GM18907 (cell line): Measurements from ENCODE around the gene C7orf33.

Source experiments
- ATAC-seq: cut with Tn5 transposase; IDR thresholded peaks from one replicate; pipeline ENCODE4 v1.9.1; 2021; ENCODE audit warnings: mild to moderate bottlenecking, moderate library complexity; ENCODE audit not compliant: unreplicated experiment

The C7orf33 gene

DNA sequence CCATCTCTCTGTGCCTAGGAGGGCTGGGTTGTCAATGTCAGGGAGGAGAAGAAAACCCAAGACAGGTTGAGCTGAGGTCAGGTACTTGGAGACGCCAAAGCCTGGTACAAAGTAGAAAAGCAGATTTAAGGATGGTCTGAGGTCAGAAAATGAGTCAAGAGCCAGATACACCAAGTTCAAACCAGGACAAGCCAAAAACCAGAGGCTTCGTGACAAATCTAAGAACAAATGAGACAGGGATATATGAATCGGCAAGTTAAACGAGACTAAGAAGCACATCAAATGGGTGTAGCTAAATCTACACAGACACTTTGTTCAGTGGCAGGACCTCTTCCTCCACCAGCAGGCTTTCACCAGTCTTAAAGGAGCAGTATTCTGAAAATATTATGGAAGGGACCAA is 34.2 kb downstream of the C7orf33 start:
- no peak for ATAC-seq

DNA sequence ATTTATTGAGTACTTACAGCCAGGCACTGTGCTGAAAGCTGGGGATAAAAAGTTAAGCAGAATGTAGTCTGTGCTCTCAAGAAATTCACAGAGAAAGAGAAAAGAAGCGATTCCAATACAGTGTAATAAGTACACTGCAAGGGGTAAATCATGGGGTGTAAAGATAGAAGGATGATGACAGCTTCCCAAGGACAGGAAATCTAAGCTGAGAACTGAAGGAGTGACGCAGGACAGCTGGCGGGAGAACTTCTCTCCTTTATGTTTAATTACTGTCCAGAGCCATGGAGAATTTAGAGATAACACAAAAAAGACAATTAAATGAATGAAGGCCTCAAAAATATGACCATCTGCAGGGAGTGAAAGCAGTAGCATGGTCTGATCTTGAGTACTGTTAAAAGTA is 34.8 kb downstream of the C7orf33 start:
- no peak for ATAC-seq

DNA sequence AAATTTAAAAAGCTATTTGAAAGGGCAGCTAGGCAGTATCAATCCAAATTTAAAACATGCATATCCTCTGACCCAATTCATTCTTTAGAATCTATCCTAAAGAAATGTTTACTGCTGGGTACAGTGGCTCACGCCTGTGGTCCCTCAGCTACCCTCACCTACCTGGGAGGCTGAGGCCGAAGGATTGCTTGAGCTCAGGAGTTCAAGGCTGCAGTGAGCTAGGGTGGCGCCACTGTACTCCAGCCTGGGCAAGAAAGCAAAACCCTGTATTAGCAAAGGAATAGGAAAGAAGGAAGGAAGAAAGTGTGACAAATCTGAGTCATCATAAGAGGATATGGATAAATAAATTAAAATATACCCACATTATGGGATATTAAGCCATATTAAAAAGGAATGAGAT is 36.3 kb downstream of the C7orf33 start:
- ATAC-seq = no peak

- no peak for ATAC-seq
Measured at GRCh38 chr7:148628011-148628410, 37.4 kb downstream of the C7orf33 start.

GRCh38 chr7:148630078-148630477 is 39.5 kb downstream of the C7orf33 start:
- no peak for ATAC-seq

GRCh38 chr7:148633761-148634160 is 43.2 kb downstream of the C7orf33 start:
- ATAC-seq = no peak

DNA sequence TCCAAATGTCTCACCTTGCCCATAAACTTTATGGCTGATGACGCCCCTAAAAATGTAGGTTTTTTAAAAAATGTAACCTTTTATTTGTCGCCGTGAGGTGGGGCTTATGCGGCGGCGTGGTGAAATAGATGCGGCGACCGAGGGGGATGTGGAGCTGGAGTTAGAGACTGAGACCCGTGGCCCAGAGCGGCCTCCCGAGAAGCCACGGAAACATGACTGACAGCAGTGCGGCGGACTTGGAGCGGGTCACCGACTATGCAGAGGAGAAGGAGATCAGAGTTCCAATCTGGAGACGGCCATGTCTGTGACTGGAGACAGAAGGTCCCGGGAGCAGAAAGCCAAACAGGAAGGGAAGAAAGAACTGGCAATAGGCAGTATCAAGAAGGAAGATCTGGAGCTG is 46.5 kb downstream of the C7orf33 start:
- ATAC-seq = no peak

GRCh38 chr7:148645898-148646297 is 55.3 kb downstream of the C7orf33 start:
- no peak for ATAC-seq

GRCh38 chr7:148650232-148650858 is 59.8 kb downstream of the C7orf33 start:
- no peak for ATAC-seq

DNA sequence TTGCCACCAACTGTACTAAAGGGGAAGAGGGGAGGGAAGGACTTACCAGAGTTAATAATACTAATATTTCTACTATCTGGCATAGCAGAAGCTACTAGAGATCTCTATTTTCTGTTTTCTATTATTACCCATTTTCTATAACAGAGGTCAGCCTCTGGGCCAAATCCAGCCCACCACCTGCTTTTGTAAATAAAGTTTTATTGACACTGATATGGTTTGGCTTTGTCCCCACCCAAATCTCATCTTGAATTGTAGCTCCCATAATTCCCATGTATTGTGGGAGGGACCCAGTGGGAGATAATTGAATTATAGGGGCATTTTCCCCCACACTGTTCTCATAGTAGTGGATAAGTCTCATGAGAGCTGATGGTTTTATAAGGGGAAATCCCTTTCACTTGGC is 62.2 kb downstream of the C7orf33 start:
- no peak for ATAC-seq

DNA sequence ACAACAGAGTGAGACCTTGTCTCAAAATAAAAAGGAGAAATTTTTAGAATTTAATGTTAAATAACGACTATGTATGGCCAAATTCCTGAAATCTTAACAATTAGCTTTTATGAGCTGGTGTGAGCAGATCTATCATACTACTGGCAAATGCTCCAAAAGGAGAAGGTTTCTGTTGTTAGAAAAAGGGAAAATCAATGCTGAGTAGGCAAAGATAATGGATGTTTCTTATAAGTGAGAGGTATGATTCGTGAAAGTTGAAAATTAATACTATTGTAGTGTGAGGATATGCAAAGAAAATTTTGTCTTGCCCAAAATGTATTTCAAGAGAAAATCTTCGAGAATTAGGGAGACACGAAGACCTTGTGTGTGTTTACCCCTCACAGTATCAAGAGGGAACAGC is 67.4 kb downstream of the C7orf33 start:
- ATAC-seq = no peak

GRCh38 chr7:148661471-148661870 is 70.9 kb downstream of the C7orf33 start:
- no peak for ATAC-seq

DNA sequence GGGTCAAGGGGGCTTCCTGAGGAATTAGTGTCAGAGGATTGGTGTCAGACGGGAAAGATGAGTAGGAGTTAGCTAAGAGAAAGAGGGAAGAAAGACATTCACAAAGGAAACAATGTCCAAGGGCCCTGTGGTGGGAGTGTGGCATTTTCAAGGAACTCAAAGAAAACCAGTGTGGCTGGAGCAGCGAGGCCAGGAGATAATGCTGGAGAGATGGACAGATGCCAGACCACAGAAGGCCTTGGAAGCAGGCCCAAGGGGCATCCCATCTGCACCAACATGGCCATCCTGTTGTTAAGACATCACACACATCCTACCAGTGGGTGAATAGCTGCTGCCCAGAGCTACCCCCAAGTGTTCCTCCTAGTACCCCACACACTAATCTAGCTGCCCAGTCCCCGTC is 72.1 kb downstream of the C7orf33 start:
- no peak for ATAC-seq

DNA sequence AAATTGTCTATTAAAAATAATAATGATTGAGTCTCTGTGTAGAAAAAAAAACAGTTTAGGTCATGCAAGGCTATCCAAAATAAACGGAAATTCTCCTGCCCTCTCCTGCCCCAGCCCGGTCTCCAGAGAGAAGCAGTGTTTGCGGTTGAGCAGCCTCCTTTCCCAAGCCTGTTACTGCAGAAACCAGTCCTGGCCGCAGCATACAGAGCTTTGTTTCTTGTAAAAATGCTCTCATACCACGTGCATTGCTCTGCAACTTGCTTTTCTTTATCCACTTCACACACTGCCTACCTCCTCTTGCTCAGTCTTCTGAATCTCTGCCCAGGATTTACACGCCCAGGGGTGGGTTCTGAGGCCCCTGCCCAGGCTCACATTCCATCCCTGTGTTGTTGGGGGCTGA is 73.8 kb downstream of the C7orf33 start:
- ATAC-seq = no peak

DNA sequence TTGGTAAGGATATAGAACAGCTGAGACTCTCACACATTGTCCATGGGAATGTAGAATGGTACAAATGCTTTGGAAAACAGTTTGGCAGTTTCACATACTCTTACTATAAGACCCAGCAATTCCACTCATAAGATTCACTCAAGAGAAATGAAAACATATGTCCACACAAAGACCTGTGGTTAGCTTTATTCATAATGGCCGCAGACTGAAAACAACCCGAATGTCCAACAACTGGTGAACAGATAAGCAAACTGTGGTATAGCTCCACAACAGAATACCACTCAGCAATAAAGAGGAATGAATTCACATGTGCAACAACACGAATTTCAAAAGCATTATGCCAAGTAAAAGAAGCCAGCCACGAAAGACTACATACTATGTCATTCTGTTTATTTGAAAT is 74.7 kb downstream of the C7orf33 start:
- no peak for ATAC-seq
